PFSK-1 (cell line): ENCODE measurements around the gene UNC5B.

Experiments used
- FOXP2 ChIP-seq: optimal IDR thresholded peaks from 2 replicates; pipeline ENCODE3; 2011; ENCODE audit warnings: borderline replicate concordance, control low read depth, inconsistent platforms; ENCODE audit not compliant: insufficient read depth; ENCODE audit errors: extremely low read length, extremely low read depth
- POLR2AphosphoS5 ChIP-seq: IDR thresholded peaks from 2 replicates; pipeline ENCODE4 v1.6.1; 2012; ENCODE audit warnings: low read depth, mild to moderate bottlenecking, control low read depth, low read length, moderate library complexity
- SIN3A ChIP-seq: IDR thresholded peaks from 2 replicates; pipeline ENCODE4 v1.6.1; 2012; ENCODE audit warnings: mild to moderate bottlenecking, low read length, moderate library complexity, borderline replicate concordance; ENCODE audit not compliant: insufficient read depth
- TAF1 ChIP-seq: IDR thresholded peaks from 2 replicates; pipeline ENCODE4 v1.6.1; 2012; ENCODE audit warnings: low read length, control low read depth, borderline replicate concordance; ENCODE audit not compliant: insufficient read depth
- TF ChIP-seq, protein P1 (sequence below), 2 experiments: IDR thresholded peaks; 2 replicates each; pipeline versions ENCODE4 v1.6.1 to v1.8.0; 2011 to 2012; ENCODE audit warnings: low read depth in 2 of 2, low read length in 2 of 2, control low read depth in 1 of 2, inconsistent platforms in 1 of 2, mild to moderate bottlenecking in 1 of 2, moderate library complexity in 1 of 2; ENCODE audit not compliant: insufficient read depth in 1 of 2

UNC5B gene

DNA sequence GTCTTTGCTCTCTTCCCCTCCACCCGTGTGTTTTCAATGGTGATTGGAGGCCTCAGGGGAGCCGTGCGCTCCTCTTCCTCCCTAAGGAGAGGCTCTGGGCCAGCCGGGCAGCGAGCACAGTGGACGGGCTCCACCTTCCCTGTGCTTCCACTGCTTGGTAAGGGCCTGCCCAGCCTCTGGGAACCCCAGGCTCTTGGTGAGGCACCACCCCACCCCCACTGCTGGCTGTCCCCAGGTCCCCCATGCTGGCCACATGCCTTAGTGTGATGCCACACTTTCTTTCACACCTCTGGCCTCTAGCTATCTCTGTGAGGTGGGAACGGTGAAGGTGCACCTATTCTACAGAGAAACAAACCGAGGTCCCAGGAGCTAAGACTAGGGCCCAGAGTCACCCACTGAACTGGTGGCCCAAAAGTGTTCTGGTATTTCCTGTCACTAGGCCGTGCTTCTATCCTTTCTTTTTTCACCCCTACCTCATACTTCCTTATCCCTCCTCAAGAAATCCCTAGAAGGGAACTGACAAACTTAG is 53.3 kb downstream of the UNC5B start:
- no peak for TF ChIP-seq POLR2AphosphoS5
- TF ChIP-seq, protein P1, sequence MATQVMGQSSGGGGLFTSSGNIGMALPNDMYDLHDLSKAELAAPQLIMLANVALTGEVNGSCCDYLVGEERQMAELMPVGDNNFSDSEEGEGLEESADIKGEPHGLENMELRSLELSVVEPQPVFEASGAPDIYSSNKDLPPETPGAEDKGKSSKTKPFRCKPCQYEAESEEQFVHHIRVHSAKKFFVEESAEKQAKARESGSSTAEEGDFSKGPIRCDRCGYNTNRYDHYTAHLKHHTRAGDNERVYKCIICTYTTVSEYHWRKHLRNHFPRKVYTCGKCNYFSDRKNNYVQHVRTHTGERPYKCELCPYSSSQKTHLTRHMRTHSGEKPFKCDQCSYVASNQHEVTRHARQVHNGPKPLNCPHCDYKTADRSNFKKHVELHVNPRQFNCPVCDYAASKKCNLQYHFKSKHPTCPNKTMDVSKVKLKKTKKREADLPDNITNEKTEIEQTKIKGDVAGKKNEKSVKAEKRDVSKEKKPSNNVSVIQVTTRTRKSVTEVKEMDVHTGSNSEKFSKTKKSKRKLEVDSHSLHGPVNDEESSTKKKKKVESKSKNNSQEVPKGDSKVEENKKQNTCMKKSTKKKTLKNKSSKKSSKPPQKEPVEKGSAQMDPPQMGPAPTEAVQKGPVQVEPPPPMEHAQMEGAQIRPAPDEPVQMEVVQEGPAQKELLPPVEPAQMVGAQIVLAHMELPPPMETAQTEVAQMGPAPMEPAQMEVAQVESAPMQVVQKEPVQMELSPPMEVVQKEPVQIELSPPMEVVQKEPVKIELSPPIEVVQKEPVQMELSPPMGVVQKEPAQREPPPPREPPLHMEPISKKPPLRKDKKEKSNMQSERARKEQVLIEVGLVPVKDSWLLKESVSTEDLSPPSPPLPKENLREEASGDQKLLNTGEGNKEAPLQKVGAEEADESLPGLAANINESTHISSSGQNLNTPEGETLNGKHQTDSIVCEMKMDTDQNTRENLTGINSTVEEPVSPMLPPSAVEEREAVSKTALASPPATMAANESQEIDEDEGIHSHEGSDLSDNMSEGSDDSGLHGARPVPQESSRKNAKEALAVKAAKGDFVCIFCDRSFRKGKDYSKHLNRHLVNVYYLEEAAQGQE (IDR thresholded peaks at IDR 0.05; ENCODE audit: insufficient read depth in 1 of 2, low read depth in 2 of 2, low read length in 2 of 2): no peak
- TF ChIP-seq TAF1: no peak
- TF ChIP-seq SIN3A: no peak
- TF ChIP-seq FOXP2: no peak

DNA sequence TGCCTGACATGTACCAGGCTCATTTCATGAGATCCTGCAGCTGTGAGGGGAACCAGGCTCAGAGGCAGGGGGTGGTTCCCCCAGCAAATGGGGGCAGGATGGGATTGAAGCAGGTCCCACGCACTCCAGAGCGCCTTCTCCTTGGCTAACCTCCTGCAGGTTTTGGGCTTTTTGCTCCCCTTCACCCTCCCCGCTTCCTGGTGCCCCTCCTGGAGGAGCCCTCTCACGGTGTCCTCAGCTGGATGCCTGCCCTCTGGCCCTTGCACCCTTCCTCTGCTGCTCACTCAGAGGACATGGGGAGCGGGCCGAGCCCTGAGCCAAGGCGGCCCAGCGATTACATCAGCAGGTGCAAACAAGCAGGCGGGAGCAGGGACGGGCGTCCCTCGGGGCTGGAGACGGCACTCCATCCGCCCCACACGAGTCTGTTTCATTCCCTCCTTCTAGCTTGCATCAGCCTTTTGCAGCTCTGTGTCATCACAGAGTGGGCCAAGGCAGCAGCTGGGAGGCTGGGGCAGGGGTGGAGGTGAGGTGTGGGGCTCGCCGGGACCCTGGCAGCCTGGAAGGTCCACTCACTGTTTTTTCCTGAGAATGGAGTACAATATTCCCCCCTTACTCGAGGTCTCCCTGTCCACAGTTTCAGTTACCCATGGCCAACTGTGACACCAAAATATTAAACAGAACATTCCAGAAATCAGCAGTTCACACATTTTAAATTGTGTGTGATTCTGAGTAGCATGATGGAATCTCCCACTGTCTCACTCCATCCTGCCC is 54.0 kb downstream of the UNC5B start:
- TF ChIP-seq SIN3A (no peak), FOXP2 (no peak), TAF1 (no peak), POLR2AphosphoS5 (no peak)
- TF ChIP-seq, protein P1 (IDR thresholded peaks at IDR 0.05; ENCODE audit: insufficient read depth in 1 of 2, low read depth in 2 of 2, low read length in 2 of 2): no peak

DNA sequence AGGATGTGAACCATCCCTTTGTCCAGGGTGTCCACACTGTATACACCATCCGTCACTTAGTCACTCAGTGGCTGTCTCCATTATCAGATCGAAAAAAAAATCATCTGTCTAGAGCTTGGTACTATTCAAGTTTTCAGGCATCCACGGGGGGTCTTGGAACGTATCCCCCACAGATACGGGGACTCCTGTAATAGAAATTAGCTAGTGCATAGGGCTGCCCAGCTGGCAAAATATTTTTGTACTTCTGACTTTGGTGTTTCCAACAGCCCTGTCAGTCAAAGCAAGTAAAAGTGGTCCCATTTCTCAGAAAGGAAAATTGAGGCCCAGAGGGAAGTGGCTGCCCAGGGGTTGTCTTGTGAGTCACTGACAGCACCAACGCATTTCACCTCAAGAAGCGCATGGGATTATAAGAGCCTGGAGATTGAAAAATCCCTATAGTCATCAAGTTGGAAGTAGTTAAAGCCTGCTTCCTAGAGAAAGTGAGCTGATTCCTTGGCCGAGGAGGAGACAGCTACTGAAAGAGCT is 54.6 kb downstream of the UNC5B start:
- no peak for TF ChIP-seq FOXP2
- no peak for TF ChIP-seq SIN3A
- TF ChIP-seq POLR2AphosphoS5: no peak
- TF ChIP-seq, protein P1 (IDR thresholded peaks at IDR 0.05; ENCODE audit: insufficient read depth in 1 of 2, low read depth in 2 of 2, low read length in 2 of 2): no peak

DNA sequence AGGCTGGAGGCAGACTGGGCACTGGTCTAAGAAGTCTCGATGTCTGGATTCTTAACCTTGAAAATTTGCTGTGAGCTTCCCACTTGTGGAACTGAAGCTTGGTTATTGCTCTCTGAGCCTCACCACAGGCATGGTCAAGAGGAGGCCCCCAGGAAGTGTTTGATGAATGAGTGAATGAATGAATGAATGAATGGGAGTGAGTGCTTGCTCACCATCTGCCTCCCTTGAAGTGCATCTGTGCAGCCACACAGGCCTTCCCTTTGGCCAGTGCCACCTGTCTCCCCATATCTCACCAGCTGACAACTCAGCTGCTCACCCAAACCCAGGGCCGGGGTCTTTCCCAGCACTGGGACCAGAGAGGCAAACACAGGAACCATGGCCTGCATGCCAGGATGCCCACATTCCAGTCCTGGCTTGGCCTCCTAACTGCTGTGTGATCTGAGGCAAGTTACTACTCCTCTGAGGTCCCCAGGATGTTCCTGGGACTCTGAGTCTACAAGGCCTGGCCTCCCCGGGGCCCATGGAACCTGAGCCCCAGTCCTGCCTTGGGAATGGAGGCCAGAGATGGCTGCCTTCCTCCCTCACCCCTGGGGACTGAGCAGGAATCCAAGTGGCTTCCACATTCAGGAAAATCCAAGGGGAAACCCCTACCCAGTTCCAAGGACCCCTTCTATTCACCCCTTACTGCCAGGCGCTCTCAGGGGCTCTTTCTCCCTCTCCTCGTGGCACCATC is 55.3 kb downstream of the UNC5B start:
- no peak for TF ChIP-seq POLR2AphosphoS5
- TF ChIP-seq, protein P1 (IDR thresholded peaks at IDR 0.05; ENCODE audit: insufficient read depth in 1 of 2, low read depth in 2 of 2, low read length in 2 of 2): no peak
- no peak for TF ChIP-seq TAF1
- TF ChIP-seq SIN3A: no peak
